HG03469 (cell line): ENCODE data around the gene CEP170B.
"Not testable (repeated sequence)": the region's sequence is repeated elsewhere in the genome, so short reads cannot be mapped to it uniquely, and the experiment has no call there.

Source experiments
- ATAC-seq: cut with Tn5 transposase; IDR thresholded peaks from one replicate; pipeline ENCODE4 v1.9.1; 2021; ENCODE audit warnings: mild to moderate bottlenecking, moderate library complexity, moderate number of reproducible peaks; ENCODE audit not compliant: unreplicated experiment

The CEP170B gene

DNA sequence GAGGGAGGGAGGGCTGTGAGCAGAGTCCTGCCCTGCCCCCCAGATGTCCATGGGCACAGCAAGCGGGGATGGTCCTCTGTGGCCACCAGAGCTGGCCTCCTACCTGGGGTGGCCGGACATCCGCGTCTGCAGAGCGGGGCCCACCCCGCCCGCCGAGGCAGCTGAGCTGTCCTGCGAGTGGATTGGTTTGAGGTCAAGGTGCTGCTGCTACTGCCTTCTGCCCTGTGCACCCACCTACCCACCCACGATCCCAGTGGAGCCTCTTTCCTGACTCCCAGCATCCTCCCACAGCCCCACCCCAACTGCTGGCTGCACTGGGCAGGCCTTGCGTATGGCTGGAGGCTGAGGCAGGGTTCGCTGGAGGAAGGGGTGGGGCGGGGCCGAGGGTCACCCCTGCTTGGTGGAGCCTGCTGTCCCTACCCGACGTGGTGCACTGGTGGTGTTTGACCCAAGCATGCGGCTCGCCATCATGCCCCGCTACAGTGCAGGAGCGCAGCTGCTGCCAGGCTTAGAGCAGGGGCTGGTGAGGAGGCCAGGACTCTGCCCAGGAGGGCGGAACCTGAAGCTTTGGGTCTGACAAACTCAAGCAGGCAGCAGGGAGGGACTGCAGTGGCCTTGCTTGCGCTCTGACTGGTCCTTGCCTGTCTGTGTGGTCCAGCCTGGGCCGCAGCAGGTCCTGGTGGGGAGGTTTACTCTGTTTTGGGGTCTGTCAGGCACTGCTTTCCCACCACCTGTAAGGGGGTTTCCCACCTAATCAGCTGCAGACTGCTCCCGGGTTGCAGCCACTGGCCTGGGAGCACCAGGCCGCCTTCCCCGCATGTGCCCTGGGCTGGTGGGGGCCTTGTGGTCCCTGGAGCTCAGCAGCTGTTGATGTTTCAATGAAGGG, 23.7 kb downstream of the CEP170B start:
- no peak for ATAC-seq

DNA sequence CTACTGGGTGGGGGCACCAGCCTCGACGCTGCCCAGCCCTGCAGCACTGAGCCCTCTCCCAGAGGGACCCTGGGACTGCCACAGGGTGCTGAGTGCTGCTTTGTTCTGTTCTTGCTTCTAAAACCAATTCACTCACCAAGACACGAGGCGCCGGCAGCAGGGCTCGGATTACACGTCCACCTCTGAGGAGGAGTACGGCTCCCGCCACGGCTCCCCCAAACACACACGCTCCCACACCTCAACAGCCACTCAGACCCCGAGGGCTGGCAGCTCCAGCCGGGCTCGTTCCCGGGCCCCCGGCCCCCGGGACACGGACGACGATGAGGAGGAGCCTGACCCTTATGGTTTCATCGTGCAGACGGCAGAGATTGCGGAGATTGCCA, 24.3 kb downstream of the CEP170B start:
- ATAC-seq, result no peak

DNA sequence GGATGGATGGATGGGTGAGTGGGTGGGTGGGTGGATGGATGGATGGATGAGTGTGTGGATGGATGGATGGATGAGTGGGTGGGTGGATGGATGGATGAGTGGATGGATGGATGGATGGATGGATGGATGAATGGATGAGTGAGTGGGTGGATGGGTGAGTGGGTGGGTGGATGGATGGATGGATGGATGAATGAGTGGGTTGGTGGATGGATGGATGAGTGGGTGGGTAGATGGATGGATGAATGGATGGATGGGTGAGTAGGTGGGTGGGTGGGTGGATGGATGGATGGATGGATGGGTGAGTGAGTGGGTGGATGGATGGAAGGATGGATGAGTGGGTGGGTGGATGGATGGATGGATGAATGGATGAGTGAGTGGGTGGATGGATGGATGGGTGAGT, 25.2 kb downstream of the CEP170B start:
- ATAC-seq, result not testable (repeated sequence)

DNA sequence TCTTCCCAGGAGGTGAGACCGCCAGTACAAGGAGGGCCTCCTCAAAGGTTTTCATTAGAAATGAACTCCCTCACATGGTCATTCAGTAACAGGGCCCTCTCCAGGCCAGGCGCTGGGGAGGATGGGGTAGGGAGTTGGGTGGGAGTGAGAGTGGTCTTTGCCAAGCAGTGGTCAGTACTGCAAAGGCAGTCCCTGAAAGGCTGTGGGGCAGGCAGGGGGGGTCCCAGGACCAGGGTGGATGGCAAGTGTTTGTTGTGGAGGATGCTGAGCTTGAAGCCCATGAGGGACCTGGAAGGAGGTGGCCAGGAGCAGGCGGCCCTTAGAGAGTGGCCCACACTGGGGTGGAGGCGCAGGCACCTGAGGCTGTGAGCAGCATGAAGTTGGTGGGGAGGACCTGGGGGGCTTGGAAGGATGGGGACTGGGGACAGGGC, 26.1 kb downstream of the CEP170B start:
- ATAC-seq, result no peak

DNA sequence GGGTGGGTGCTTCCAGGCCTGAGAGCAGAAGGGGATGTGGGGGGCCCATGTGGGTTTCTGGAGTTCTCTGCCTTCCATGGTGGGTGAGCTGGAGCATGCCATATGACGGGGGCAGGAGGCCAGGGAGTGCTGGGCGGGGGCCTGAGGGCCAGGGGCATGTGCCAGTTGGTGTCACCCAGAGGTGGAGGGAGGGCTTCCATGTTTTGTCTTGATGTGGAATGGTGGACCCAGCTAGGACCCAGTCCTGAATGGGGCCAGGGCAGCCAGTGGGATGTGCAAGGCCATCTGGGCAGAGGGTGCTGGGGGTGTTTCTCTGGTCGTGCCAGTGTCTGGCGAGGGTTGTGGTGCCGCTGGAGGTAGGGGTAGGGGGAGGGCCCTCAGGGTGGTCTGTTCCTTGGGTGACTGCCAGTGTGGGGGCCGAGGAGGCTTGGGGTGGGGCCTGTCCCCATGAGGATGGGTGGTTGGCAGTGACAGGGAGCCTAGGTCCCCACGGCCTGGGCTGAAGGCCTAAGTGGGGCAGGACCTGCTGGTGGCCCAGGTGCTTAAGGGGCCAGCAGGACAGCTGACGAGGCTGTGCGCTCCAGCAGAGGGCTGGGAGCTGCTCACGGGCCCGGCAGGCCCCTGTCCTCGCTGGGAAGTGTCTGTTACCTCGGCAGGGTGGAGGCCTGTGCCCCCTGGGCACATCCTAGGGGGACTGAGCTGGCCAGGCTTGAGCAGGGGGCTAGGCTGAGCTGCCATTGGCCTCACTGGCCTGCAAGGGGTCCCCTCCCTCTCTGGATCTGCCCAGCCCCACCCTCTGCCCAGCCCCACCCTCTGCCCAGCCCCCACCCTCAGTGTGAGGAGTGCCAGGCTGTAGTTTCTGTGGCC, 26.8 kb downstream of the CEP170B start:
- ATAC-seq, result no peak

DNA sequence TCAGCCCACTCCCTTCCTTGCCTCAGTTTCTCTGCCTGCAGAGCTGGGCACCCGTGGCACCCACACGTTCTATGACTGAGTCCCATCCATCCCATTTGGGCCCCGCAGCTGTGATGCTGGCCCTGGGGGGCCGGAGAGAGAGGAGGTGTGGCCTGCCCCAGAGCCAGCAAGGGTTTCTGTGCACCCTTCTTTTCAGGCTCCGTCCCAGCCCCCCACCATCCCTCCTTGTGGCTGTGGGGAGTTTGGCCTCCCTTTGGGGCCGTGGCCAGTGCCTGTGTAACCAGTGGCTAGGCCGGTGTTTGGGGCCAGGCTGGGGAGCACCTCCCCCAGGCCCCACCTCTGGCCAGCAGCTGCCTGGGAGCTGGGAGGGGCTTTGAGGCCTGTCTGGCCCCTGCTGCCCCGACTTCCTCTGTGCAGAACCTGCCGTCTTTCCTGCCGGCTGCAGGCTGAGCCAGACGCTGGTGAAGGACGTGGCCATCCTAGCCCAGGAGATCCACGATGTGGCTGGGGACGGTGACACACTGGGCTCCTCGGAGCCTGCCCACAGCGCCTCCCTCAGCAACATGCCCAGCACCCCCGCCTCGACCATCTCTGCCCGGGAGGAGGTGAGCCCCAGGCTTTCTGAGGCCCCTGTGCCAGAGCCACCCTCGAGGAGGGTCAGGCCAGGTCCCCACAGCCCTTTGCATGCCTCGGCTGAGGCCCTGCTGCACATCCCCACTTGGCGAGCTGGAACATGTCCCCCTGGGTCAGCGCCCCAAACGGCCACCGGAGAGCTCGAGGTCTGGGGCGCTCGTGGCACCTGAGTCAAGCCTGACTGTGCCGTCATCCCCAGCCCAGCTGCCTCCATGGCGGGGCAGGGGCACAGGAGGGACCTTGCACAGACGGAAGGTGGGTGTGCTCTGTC, 27.7 kb downstream of the CEP170B start:
- no peak for ATAC-seq

DNA sequence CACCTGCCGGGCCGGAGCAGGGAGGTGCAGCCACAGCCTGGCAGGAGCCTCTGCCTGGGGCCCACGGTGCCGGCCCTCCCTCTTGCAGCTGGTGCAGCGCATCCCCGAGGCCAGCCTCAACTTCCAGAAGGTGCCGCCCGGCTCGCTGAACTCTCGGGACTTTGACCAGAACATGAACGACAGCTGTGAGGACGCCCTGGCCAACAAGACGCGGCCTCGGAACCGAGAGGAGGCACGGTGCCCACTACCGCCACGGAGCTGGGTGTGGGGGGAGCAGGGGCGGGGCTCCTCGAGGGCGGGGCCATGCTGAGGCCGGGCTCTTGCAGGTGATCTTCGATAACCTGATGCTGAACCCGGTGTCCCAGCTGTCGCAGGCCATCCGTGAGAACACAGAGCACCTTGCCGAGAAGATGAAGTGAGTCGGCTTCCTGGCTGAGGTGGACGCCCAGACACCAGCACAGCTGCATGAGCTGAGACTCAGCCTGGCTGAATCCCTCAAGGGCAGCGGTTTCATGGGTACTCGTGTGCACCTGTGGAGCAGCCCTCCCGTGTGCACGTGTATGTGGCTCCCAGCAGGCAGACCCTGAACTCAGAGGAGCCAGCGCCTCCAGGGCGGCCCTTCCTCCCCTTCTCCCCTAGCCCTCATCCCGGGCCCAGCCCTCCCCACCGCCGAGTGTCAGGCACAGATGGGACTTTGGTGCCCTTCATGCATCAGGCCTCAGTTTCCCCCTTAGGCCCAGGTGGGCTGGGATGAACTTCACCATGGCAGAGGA, 28.6 kb downstream of the CEP170B start:
- no peak for ATAC-seq

DNA sequence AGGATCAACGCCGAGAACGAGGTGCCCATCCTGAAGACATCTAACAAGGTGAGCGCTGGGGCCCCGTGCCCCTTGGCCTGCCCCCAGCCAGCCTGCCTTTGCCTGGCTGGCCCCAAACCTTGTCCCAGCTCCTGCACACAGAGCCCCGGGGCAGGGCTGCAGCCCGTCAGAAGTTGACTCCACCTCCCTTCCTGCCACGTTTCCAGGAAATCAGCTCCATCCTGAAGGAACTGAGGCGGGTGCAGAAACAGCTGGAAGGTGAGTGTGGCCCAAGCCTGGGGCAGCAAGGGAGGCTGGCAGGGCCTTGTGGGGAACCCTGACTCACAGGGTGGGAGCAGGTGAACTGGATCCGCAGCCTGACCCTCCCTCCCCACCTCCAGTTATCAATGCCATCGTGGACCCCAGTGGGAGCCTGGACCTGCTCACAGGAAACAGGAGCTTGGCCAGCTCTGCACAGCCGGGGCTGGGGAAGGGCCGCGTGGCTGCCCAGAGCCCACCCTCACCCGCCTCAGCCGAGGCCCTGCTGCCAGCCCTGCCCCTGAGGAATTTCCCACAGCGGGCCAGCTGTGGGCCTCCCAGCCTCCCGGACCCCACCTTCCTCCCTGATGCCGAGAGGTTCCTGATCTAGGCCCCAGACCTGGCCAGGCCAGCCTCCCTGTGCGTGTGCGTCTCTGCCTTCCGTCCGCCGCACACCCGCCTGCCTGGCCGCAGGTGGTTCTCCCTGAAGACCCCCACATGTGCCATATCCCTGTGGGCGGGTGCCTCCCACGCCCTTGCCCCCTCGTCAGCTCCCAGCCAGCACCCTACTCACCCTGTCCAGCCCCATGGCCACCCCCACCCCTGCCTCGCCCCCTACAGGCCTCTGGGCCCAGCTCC, 29.5 kb downstream of the CEP170B start:
- ATAC-seq, result no peak

DNA sequence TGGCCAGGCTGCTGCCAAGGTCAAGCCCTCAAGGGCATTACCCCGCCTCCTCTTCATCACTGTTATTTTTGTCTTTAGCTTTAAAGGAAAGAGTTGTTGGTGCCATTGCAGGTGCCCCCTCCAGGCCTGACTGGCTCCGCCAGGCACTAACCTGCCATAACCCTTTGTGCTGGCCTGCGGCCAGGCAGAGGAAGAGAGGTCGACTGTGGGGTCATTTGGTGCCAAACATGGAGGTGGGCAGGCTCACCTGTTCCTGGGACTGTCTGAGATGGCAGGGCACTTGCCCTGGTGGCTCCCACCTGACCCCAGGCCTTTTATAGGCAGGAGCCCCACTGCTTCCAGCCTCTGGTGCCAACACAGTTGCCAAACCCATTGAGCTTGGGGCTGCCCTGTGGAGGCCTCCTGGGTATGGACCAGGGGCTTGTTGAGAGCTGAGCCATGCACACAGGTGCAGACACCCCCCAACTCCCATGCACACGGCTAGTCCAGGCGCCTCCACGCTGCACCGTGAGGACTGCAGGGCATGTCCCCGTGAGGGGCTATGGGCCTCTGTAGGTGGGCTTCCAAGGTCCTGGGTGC, 30.2 kb downstream of the CEP170B start:
- no peak for ATAC-seq

DNA sequence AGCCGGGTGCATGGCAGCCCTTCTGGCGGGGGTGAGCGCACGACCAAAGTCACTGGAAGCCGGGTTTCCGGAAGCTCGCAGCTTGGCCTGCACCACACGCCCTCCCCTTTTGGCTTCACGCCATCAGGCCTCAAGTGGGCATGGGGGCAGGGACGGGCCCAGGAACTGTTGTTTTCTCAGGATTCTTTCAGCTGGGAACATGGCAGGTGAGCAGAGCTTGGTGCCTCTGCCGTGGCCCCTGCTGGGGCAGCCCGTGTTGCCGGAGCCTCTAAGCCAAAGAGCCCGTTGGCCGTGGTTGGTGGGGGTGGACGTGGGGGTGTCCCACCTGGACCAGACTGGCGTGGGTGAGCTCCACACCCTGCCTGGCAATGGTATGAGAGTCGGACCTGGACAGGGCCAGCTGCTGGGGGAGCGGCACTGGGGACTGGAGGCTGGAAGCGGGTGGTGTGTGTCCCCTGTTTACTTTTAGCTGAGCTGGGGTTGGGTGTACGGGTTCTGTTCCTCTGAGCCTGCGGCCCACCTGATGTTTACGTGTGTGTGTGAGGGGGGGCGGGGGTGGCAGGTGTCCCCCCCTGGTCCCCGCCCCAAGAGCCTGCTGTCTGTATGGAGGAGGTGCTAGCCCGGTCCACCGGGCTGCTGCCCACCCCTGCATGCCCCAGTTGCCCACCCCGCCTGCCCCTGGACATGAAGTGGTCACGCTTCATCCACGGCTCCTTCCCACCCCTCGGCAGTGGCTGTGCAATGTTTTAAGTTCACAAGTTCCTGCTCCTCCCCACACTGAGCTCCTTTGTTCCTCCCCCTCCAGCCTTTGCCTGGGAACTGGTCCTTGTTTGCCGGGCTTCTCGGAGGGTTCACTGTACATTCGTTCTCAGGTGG, 31.0 kb downstream of the CEP170B start:
- no peak for ATAC-seq

DNA sequence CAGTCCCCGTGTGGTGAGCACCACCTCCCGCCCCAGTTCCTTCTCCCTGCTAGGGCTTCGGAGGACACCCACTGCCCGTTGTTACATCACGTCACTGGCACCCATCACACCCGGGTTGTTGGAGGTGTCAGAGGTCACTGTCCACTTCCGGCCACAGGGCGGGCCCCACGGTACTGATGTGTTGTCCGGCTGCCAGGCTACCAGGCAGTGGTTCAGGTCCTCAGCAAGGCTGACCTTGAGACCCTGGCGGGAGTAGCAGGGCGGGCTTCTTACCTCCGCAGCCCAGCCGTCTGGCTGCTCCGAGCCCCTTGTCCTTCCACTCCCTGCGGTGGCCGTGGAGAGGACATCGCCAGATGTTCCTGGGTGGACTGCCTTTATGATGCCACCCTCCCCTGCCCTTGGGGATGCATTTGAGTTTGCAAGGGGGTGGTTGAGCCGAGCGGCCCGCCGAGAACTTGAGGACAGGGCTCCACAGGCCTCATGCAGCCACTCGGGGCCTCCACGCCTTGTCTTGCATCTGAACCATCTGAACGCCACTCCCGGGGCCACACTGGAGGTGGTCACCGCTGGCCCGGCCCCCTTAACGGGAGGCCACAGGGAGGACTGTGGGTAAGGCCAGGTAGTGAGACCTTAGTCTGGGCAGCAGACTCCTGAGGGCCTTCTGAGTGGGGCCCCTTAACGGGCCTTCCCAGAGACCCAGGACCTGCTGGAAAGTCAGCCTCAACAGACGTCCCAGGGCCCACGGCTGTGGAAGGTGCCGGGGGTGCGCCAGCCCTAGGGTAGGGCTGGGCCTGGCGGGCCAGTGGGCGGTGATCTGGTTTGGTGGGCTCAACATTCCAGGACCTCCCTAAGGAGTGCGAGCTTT, 32.5 kb downstream of the CEP170B start:
- ATAC-seq, result no peak

DNA sequence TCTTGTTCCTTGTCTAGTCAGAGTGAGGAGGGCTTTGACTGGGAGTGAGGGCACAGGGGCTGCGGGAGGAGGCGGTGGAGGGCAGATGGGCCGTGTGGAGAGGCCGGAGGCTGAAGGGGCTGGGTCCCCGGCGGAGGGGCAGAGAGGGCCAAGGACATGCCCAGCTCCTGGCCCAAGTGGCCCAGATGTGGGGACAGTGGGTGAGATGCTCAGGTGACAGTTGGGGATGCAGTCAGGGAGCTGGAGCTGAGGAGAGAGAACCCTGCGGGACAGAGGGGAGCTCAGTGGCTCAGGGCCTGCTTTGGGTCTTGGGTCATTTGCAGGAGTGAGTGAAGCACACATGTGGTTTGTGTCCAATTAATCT, 33.1 kb downstream of the CEP170B start:
- ATAC-seq, result no peak

DNA sequence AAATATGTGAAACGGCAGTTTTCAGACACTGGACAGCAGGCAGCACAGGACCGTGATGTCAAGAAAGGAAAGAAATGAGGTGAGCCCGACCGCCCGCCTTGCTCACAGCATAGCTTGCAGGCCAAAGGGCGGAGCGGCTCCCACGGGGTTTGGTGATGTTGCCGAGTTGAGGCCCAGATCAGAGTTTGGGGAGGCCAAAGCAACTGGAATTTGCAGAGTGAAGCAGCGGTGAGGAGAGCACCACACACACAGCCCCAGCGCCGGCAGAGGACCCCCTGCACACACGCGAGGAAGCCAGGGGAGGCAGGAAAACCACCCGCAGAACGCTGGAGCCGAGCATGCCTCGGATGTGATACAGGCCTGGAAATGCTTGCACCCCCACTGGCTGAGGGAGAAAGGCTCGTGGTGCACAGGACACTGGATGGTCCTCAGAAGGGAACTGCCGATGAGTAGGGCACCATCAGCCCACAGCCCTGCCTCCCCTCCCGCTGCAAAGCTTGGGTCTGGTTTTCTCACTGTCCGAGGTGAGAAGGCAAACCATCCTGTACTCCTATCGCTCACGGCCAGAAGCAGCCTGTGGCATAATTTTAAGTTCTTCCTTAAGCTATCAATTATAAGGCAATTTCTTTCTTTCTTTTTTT, 33.9 kb downstream of the CEP170B start:
- no peak for ATAC-seq

DNA sequence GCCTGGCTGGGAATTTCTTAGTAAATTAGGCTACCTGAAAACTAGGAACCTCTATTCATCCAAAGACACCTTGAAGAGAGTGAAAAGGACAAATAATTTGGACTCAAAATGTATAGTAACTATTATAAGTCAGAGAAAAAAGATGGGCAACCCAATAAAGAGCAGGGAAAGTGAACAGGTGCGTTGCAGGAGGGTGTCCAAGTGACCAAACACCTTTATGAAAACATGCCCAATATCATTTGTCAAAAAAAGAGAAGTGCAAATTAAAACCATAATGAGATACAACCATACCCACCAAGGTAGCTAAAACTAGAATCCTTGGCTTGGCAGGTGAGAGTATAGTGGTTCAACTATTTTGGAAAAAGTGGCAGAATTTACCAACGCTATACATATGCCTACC, 34.7 kb downstream of the CEP170B start:
- no peak for ATAC-seq

DNA sequence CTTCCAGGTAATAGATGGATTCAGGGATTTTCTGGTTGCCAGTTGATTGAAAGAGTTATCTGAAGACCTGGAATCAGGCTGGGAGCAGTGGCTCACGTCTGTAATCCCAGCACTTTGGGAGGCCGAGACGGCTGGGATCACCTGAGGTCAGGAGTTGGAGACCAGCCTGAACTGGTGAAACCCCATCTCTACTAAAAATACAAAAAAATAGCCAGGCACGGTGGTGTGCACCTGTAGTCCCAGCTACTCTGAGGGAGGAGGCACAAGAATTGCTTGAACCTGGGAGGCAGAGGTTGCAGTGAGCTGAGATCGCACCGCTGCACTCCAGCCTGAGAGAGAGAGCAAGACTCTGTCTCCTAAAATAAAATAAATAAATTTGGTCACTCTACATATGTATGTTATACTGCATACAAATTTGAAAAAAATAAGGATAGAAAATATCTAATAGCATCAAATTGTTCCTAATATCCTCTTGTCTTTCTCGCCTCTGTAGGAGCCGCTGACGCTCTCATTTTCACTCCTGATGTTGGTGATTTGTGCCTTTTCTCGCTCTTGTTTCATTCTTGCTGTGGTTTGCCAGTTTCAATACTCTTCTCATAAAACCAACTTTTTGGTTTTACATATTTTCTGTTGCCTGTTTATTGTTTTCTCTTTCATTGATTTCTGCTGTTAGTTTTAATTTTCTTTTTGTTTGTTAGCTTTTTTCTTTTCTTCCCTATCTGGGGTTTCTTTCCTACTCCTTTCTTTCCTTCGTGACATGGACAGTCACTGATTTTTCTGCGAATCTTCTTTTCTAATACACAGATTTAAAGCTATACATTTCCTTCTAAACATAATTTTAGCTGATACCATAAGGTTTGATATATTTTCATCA, 35.8 kb downstream of the CEP170B start:
- ATAC-seq, result no peak

DNA sequence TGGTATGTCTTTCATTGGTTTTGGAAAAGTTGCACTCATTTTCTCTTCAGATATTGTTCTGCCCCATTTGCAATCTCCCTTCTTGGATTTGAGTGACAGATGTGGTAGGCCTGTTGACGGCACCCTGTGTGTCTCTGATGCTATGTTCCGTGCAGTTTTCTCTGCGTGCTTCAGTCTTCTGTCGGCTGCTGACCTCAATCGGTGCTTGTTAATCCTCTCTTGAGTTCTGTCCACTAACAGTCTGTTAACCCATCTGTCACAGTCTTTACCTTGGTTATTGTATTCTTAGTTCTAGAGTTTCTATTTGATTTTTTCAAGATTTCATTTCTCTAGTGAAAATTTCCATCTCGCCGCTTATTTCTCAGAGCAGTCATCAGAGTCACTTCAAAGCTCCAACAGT, 38.9 kb downstream of the CEP170B start:
- no peak for ATAC-seq
